ENCODE results near the gene CLN3.

GRCh38 chr16:28492511-28492910 lies 637 bp upstream of the CLN3 start:
- no peak for TF ChIP-seq CTCF (IDR thresholded peaks at IDR 0.05)
- no peak for TF ChIP-seq EZH2 (IDR thresholded peaks at IDR 0.05)

All from neural progenitor cell (in vitro differentiated cells).